ENCODE results near the gene FNDC7.
"Not testable (repeated sequence)": the region's sequence is repeated elsewhere in the genome, so short reads cannot be mapped to it uniquely, and the experiment has no call there.

The FNDC7 gene, protein sequence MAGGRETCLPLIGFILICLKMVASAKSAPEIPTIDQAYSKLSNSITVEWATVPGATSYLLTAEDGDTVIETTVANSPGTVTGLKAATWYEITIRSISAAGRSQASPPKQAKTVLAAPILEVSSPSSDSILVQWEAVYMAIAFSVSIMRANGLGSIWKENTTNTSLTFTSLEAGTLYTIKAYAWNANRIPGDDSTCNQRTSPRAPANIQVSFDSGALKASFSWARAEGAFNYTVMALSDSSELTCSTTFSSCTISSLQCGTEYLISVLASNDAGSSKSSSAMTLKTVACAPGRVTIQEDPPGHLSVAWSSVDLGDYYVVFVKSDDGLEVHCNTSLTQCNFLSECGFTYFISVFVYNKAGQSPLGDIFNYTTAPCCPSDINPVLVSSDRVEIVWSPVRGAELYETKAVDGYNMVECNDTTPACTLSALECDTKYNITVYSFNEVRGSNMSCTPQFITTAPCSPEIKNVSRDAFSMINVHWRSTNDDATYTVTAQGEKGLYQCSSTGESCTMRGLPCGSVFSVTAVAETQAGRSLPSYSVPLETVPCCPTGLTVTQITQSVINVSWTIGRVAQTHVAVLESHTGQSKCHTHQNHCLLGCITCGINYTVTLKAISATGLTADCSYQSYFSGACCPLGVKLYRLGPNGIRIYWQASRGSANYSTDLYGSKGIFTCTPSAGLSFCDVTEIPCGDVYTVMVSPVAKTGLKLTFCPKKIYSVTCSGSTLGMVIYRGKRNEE
- total RNA-seq, result 0.35 to 1.2 (median 0.58) reads per million in 3 donors

DNA sequence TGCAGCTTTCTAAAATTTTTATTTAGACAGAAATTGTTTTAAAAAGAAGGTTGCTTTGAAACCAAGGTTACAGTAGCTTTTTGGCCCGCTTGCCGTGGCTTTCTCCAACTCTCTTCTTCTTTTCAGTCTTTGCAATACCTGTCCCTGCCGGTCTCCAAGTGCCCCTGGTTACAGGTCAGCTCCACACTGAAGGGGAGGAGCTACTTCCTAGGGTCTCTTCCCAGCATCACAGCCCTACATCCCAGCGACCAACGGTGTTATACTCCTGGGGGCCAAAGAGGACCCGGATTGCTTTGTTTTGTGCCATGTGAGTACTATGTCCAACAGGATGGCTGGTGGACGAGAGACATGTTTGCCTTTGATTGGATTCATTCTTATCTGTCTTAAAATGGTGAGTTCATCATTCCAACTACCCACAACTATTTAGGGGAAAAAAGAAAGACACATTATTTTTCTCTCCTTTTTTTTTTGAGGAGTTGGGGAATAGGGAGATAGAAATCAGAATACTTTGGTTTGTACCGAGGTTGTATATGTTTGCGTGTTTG, at the start of gene FNDC7:
Gene FNDC7 (plus strand): TSS at position 303 of the 545 bp plus-strand sequence. CDS start 26 bp downstream, at position 329.
- Histone ChIP-seq H3K4me1 (ENCODE audit: control insufficient read depth, insufficient read depth, low read length, poor library complexity, severe bottlenecking) (no peaks in the 10 kb centered on the region), H3K36me3 (ENCODE audit: control insufficient read depth, insufficient read depth, low read length) (no peaks in the 10 kb centered on the region), H3K27ac (ENCODE audit: insufficient read depth, low read length, poor library complexity, severe bottlenecking) (no peak within 1 kb of the TSS), H3K27me3 (replicated peaks; ENCODE audit: control insufficient read depth, insufficient read depth, low read length, poor library complexity, severe bottlenecking) (no peaks in the 10 kb centered on the region), H3K9me3 (ENCODE audit: control insufficient read depth, low read length) (no peaks in the 10 kb centered on the region), H3K4me3 (ENCODE audit: insufficient read depth, low read depth, low read length, poor library complexity, severe bottlenecking) (no peak within 1 kb of the TSS)
- no peak for DNase-seq

DNA sequence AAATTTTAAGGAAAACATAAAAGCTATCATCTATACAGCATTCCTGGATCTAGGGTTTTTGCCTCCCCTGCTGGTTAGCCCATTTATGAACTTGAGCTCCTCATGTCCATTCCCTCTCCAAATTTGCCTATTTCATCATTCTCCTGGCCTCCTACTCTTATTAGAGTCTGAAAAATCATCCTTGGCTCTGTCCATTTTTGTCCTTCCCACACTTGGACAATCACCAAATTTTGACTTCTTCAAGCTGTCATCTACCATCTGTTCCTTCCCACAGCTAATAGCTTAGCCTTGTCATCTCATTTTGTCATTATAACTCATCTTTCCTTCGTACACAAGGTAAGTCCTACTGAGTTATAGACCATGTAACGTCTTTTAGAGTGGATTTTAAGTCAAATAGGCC, 49.6 kb upstream of the FNDC7 start:
- Histone ChIP-seq H3K27me3 (replicated peaks; ENCODE audit: control insufficient read depth, insufficient read depth, low read length, poor library complexity, severe bottlenecking) (no peaks in the 10 kb centered on the region), H3K27ac (ENCODE audit: insufficient read depth, low read length, poor library complexity, severe bottlenecking) (no peak overlapping the region), H3K4me1 (ENCODE audit: control insufficient read depth, insufficient read depth, low read length, poor library complexity, severe bottlenecking) (peaks cover 10% of the 10 kb centered on the region), H3K4me3 (ENCODE audit: insufficient read depth, low read depth, low read length, poor library complexity, severe bottlenecking) (no peak overlapping the region), H3K9me3 (ENCODE audit: control insufficient read depth, low read length) (no peaks in the 10 kb centered on the region), H3K36me3 (ENCODE audit: control insufficient read depth, insufficient read depth, low read length) (no peaks in the 10 kb centered on the region)
- no peak for DNase-seq

DNA sequence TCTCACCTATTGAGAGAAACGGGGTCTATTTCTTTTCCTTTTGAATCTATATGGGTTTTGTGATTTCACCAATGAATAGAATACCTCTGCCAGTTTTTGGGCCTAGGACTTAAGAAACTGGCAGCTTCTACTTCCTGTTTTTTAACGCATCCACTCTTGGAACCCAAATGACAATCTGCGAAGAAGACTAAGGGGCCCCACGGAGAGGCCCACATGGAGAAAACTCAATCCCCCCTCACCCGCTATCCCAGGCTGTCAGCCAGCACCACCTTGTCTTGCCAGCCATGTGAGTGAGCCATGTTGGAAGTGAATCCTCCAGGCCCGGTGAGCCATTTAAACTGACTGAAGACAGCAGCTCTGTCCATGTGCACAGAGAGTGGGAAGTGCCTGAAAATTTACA, 48.2 kb upstream of the FNDC7 start:
- H3K27me3 ChIP-seq (replicated peaks; ENCODE audit: control insufficient read depth, insufficient read depth, low read length, poor library complexity, severe bottlenecking), result no peaks in the 10 kb centered on the region
- no peak overlapping the region for H3K27ac ChIP-seq (ENCODE audit: insufficient read depth, low read length, poor library complexity, severe bottlenecking)
- DNase-seq, result no peak
- no peak overlapping the region for H3K4me3 ChIP-seq (ENCODE audit: insufficient read depth, low read depth, low read length, poor library complexity, severe bottlenecking)
- no peaks in the 10 kb centered on the region for H3K9me3 ChIP-seq (ENCODE audit: control insufficient read depth, low read length)
- peaks cover 10% of the 10 kb centered on the region for H3K4me1 ChIP-seq (ENCODE audit: control insufficient read depth, insufficient read depth, low read length, poor library complexity, severe bottlenecking)
- H3K36me3 ChIP-seq (ENCODE audit: control insufficient read depth, insufficient read depth, low read length), result no peaks in the 10 kb centered on the region

DNA sequence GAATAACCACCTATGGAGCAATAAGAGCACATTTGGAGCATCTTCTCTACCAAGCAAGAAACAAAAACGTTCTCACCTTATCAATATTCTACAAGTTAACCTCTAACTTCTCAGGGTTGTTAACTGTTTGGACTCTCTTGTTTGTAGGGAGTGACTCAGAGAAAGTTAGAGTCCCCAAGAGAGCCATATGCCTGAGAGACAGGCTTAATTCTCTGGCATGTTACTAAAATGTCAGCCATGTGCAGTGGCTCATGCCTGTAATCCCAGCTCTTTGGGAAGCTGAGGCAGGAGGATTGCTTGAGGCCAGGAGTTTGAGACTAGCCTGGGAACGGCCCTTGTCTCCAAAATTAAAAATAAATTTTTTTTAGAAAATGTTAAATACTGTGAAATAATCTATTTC, 47.6 kb upstream of the FNDC7 start:
- no peak overlapping the region for H3K4me3 ChIP-seq (ENCODE audit: insufficient read depth, low read depth, low read length, poor library complexity, severe bottlenecking)
- H3K27me3 ChIP-seq (replicated peaks; ENCODE audit: control insufficient read depth, insufficient read depth, low read length, poor library complexity, severe bottlenecking), result no peaks in the 10 kb centered on the region
- no peak overlapping the region for H3K27ac ChIP-seq (ENCODE audit: insufficient read depth, low read length, poor library complexity, severe bottlenecking)
- DNase-seq, result no peak
- H3K9me3 ChIP-seq (ENCODE audit: control insufficient read depth, low read length), result no peaks in the 10 kb centered on the region
- H3K4me1 ChIP-seq (ENCODE audit: control insufficient read depth, insufficient read depth, low read length, poor library complexity, severe bottlenecking), result peaks cover 10% of the 10 kb centered on the region
- H3K36me3 ChIP-seq (ENCODE audit: control insufficient read depth, insufficient read depth, low read length), result no peaks in the 10 kb centered on the region

DNA sequence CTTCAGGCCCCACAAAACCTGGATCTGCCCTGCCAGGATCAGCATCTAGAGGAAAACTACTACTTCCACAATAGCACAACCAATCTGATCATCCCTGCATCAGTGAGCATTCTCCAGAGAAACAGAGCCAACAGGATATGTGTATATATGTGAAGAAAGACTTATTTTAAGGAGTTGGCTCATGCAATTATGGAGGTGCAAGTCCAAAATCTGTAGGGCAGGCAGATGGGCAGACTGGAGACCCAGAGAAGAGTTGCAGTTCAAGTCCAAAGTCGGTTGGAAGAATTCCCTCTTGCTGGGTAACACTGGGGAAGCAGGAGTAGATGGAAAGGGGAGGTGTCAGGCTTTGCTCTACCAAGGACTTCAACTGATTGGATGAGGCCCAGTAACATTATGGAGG, 46.9 kb upstream of the FNDC7 start:
- Histone ChIP-seq H3K27me3 (replicated peaks; ENCODE audit: control insufficient read depth, insufficient read depth, low read length, poor library complexity, severe bottlenecking) (no peaks in the 10 kb centered on the region), H3K27ac (ENCODE audit: insufficient read depth, low read length, poor library complexity, severe bottlenecking) (no peak overlapping the region), H3K4me3 (ENCODE audit: insufficient read depth, low read depth, low read length, poor library complexity, severe bottlenecking) (no peak overlapping the region), H3K4me1 (ENCODE audit: control insufficient read depth, insufficient read depth, low read length, poor library complexity, severe bottlenecking) (peaks cover 10% of the 10 kb centered on the region), H3K36me3 (ENCODE audit: control insufficient read depth, insufficient read depth, low read length) (no peaks in the 10 kb centered on the region), H3K9me3 (ENCODE audit: control insufficient read depth, low read length) (no peaks in the 10 kb centered on the region)
- no peak for DNase-seq

DNA sequence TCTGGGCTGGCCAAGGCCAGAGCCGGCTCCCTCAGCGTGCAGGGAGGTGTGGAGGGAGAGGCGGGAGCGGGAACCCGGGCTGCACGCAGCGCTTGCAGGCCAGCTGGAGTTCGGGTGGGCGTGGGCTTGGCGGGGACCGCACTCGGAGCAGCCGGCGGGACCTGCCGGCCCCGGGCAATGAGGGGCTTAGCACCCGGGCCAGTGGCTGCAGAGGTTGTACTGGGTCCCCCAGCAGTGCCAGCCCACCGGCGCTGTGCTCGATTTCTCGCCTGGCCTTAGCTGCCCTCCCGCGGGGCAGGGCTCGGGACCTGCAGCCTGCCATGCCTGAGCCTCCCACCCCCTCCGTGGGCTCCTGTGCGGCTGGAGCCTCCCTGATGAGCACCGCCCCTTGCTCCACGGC, 45.3 kb upstream of the FNDC7 start:
- not testable (repeated sequence) for H3K27me3 ChIP-seq (replicated peaks; ENCODE audit: control insufficient read depth, insufficient read depth, low read length, poor library complexity, severe bottlenecking); H3K4me3 ChIP-seq (ENCODE audit: insufficient read depth, low read depth, low read length, poor library complexity, severe bottlenecking); DNase-seq; H3K36me3 ChIP-seq (ENCODE audit: control insufficient read depth, insufficient read depth, low read length); H3K4me1 ChIP-seq (ENCODE audit: control insufficient read depth, insufficient read depth, low read length, poor library complexity, severe bottlenecking); H3K9me3 ChIP-seq (ENCODE audit: control insufficient read depth, low read length); H3K27ac ChIP-seq (ENCODE audit: insufficient read depth, low read length, poor library complexity, severe bottlenecking)

DNA sequence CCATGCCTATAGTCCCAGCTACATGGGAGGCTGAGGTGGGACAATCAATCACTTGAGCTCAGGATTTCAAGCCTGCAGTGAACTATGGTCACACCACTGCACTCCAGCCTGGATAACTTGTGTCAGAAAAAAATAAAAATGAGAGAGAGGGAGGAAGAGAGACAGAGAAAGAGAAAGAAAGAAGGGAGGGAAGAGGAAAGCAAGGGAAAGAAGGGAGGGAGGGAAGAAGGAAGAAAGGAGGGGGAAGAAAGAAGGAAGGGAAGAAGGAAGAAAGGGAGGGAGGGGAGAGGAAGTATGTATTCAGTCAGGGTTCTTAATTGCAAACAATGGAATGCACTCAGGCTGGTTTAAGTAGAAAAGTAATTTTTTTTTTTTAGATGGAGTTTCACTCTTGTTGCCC, 43.9 kb upstream of the FNDC7 start:
- no peaks in the 10 kb centered on the region for H3K36me3 ChIP-seq (ENCODE audit: control insufficient read depth, insufficient read depth, low read length)

DNA sequence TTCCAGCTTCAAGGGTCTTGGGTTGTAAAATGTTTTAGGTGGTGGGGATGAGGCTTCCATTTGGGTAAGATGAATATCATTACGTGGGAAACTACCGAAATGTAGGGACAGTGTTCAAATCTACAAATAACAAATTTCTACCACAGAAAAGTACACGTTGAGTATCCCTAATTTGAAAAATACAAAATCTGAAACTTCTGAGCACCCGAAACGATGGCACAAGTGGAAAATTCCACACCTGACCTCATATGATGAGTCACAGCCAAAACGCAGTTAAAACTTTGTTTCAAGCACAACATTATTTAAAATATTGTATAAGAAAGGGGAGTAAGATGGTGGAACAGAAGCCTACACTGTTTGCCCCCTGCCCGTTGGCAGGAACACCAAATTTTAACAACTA, 43.0 kb upstream of the FNDC7 start:
- Histone ChIP-seq H3K4me3 (ENCODE audit: insufficient read depth, low read depth, low read length, poor library complexity, severe bottlenecking) (no peak overlapping the region), H3K27ac (ENCODE audit: insufficient read depth, low read length, poor library complexity, severe bottlenecking) (no peak overlapping the region), H3K4me1 (ENCODE audit: control insufficient read depth, insufficient read depth, low read length, poor library complexity, severe bottlenecking) (no peaks in the 10 kb centered on the region), H3K36me3 (ENCODE audit: control insufficient read depth, insufficient read depth, low read length) (no peaks in the 10 kb centered on the region), H3K27me3 (replicated peaks; ENCODE audit: control insufficient read depth, insufficient read depth, low read length, poor library complexity, severe bottlenecking) (no peaks in the 10 kb centered on the region), H3K9me3 (ENCODE audit: control insufficient read depth, low read length) (no peaks in the 10 kb centered on the region)
- DNase-seq, result no peak

More for the DNA sequence above, 43.9 kb upstream of the FNDC7 start:
- H3K4me1 ChIP-seq (ENCODE audit: control insufficient read depth, insufficient read depth, low read length, poor library complexity, severe bottlenecking), result no peaks in the 10 kb centered on the region
- no peak for DNase-seq
- no peaks in the 10 kb centered on the region for H3K27me3 ChIP-seq (replicated peaks; ENCODE audit: control insufficient read depth, insufficient read depth, low read length, poor library complexity, severe bottlenecking)
- no peak overlapping the region for H3K27ac ChIP-seq (ENCODE audit: insufficient read depth, low read length, poor library complexity, severe bottlenecking)
- no peaks in the 10 kb centered on the region for H3K9me3 ChIP-seq (ENCODE audit: control insufficient read depth, low read length)
- no peak overlapping the region for H3K4me3 ChIP-seq (ENCODE audit: insufficient read depth, low read depth, low read length, poor library complexity, severe bottlenecking)

DNA sequence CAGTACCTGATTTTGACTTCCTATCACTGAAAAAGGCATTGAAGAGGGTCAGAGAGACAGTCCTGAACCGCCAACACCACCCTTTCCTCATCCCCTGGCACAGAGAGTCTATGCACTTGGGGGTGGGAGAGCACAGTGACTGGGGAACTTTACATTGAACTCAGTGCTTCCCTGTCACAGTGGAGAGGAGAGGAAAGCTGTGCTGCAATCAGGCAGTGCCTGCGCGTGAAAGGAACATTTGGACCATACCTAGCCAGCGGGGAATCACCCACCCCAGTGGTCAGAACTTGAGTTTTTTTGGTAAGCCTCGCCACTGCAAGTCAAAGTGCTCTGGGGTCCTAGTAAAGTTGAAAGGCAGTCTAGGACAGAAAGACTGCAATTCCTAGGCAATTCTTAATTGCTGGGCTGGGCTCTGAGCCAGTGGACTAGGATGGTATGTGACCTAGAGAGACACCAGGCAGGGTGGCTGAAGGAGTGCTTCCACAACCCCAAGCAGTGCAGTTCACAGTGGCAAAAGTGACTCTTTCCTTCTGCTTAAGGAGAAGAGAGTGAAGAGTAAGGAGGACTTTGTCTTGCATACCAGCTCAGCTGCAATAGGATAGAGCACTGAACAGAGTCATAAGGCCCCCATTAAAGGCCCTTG, 42.5 kb upstream of the FNDC7 start:
- no peaks in the 10 kb centered on the region for H3K36me3 ChIP-seq (ENCODE audit: control insufficient read depth, insufficient read depth, low read length)
- H3K9me3 ChIP-seq (ENCODE audit: control insufficient read depth, low read length), result no peaks in the 10 kb centered on the region
- H3K4me3 ChIP-seq (ENCODE audit: insufficient read depth, low read depth, low read length, poor library complexity, severe bottlenecking), result no peak overlapping the region
- no peak for DNase-seq
- no peaks in the 10 kb centered on the region for H3K4me1 ChIP-seq (ENCODE audit: control insufficient read depth, insufficient read depth, low read length, poor library complexity, severe bottlenecking)
- H3K27ac ChIP-seq (ENCODE audit: insufficient read depth, low read length, poor library complexity, severe bottlenecking), result no peak overlapping the region
- H3K27me3 ChIP-seq (replicated peaks; ENCODE audit: control insufficient read depth, insufficient read depth, low read length, poor library complexity, severe bottlenecking), result no peaks in the 10 kb centered on the region
